Measurements from ENCODE around the gene MS4A6A. TPM values are rescaled to one million over a fixed set of nuclear protein-coding genes. Genes with fewer than 3 reads are reported as not detected.

The MS4A6A gene
- 112 TPM for total RNA-seq
- long read RNA-seq, transcript MS4A6A-208 (6 exons, 1,806 nt) = major isoform, 22 of 78 reads
- long read RNA-seq, partial matches to known transcripts = 34 of 78 reads
- long read RNA-seq, other reads (novel, unspliced or antisense) = 20 of 78 reads

- H3K27ac ChIP-seq = peak within 1 kb of the TSS; percentile 45
- ATAC-seq (peak; percentile 73), DNase-seq (no peak)
- no peaks in the 10 kb centered on the region for H3K36me3 ChIP-seq
- intact Hi-C loops (cut with DNase I) = no loop called here
- H3K9me3 ChIP-seq = no peaks in the 10 kb centered on the region
- TF ChIP-seq CTCF (IDR thresholded peaks at IDR 0.05) = no peak
- no peaks in the 10 kb centered on the region for H3K4me1 ChIP-seq
- H3K27me3 ChIP-seq = no peaks in the 10 kb centered on the region
- H3K4me3 ChIP-seq = peak within 1 kb of the TSS; percentile 31
Measured at GRCh38 chr11:60182541-60183330, at the start of gene MS4A6A. Gene MS4A6A, minus strand, starts transcription at chr11:60183083. Its CDS starts 1,356 bp downstream, at chr11:60181727.

GRCh38 chr11:60230681-60231080, 47.8 kb upstream of the MS4A6A start:
- no peaks in the 10 kb centered on the region for H3K36me3 ChIP-seq
- H3K4me3 ChIP-seq = no peak overlapping the region
- H3K27ac ChIP-seq = no peak overlapping the region
- DNase-seq = no peak
- no peaks in the 10 kb centered on the region for H3K4me1 ChIP-seq
- intact Hi-C loops (cut with DNase I) = no loop called here
- no peaks in the 10 kb centered on the region for H3K9me3 ChIP-seq
- no peak for ATAC-seq
- no peak for TF ChIP-seq CTCF (IDR thresholded peaks at IDR 0.05)
- H3K27me3 ChIP-seq = no peaks in the 10 kb centered on the region

GRCh38 chr11:60222141-60222540, 39.3 kb upstream of the MS4A6A start:
- Histone ChIP-seq H3K4me3 (no peak overlapping the region), H3K27ac (no peak overlapping the region), H3K27me3 (no peaks in the 10 kb centered on the region), H3K4me1 (no peaks in the 10 kb centered on the region), H3K9me3 (no peaks in the 10 kb centered on the region), H3K36me3 (no peaks in the 10 kb centered on the region)
- intact Hi-C loops (cut with DNase I) = no loop called here
- ATAC-seq (no peak), DNase-seq (no peak)
- no peak for TF ChIP-seq CTCF (IDR thresholded peaks at IDR 0.05)

- DNase-seq (no peak), ATAC-seq (no peak)
- Histone ChIP-seq H3K27ac (no peak overlapping the region), H3K36me3 (no peaks in the 10 kb centered on the region), H3K9me3 (no peaks in the 10 kb centered on the region), H3K27me3 (no peaks in the 10 kb centered on the region), H3K4me1 (no peaks in the 10 kb centered on the region), H3K4me3 (no peak overlapping the region)
- TF ChIP-seq CTCF (IDR thresholded peaks at IDR 0.05) = no peak
- intact Hi-C loops (cut with DNase I) = no loop called here
Measured at GRCh38 chr11:60221692-60222091, 38.8 kb upstream of the MS4A6A start.

- DNase-seq (no peak), ATAC-seq (no peak)
- H3K27ac ChIP-seq = no peak overlapping the region
- H3K9me3 ChIP-seq = no peaks in the 10 kb centered on the region
- intact Hi-C loops (cut with DNase I) = no loop called here
- no peaks in the 10 kb centered on the region for H3K27me3 ChIP-seq
- no peaks in the 10 kb centered on the region for H3K4me1 ChIP-seq
- no peak for TF ChIP-seq CTCF (IDR thresholded peaks at IDR 0.05)
- no peaks in the 10 kb centered on the region for H3K36me3 ChIP-seq
- H3K4me3 ChIP-seq = no peak overlapping the region
Measured at GRCh38 chr11:60221181-60221580, 38.3 kb upstream of the MS4A6A start.
